ENCODE data around the gene KDM1B. TPM values are rescaled to one million over a fixed set of nuclear protein-coding genes. Genes with fewer than 3 reads are reported as not detected.

Gene KDM1B
- total RNA-seq, 1 donor from 2014 or later = 26.0 TPM

- no peak for DNase-seq
- H3K9me3 ChIP-seq = no peaks in the 10 kb centered on the region
- no peak overlapping the region for H3K4me3 ChIP-seq
- TF ChIP-seq, protein P1, sequence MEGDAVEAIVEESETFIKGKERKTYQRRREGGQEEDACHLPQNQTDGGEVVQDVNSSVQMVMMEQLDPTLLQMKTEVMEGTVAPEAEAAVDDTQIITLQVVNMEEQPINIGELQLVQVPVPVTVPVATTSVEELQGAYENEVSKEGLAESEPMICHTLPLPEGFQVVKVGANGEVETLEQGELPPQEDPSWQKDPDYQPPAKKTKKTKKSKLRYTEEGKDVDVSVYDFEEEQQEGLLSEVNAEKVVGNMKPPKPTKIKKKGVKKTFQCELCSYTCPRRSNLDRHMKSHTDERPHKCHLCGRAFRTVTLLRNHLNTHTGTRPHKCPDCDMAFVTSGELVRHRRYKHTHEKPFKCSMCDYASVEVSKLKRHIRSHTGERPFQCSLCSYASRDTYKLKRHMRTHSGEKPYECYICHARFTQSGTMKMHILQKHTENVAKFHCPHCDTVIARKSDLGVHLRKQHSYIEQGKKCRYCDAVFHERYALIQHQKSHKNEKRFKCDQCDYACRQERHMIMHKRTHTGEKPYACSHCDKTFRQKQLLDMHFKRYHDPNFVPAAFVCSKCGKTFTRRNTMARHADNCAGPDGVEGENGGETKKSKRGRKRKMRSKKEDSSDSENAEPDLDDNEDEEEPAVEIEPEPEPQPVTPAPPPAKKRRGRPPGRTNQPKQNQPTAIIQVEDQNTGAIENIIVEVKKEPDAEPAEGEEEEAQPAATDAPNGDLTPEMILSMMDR (IDR thresholded peaks at IDR 0.05) = no peak
- intact Hi-C loops (cut with DNase I) = no loop called here
- peaks cover 15% of the 10 kb centered on the region for H3K4me1 ChIP-seq
- H3K27ac ChIP-seq = no peak overlapping the region
- no peak for ATAC-seq
- H3K27me3 ChIP-seq (ENCODE audit: low read depth) = no peaks in the 10 kb centered on the region
- peaks cover 12% of the 10 kb centered on the region for H3K36me3 ChIP-seq
Measured at GRCh38 chr6:18183766-18184165, 28.5 kb downstream of the KDM1B start.

GRCh38 chr6:18185624-18186023 lies 30.4 kb downstream of the KDM1B start:
- peak; percentile 40 to 42 for ATAC-seq
- DNase-seq = no peak
- Histone ChIP-seq H3K4me1 (peaks cover 15% of the 10 kb centered on the region), H3K4me3 (no peak overlapping the region), H3K27me3 (ENCODE audit: low read depth) (no peaks in the 10 kb centered on the region), H3K36me3 (peaks cover 6% of the 10 kb centered on the region), H3K9me3 (no peaks in the 10 kb centered on the region), H3K27ac (no peak overlapping the region)
- TF ChIP-seq, protein P1 (IDR thresholded peaks at IDR 0.05) = no peak
- intact Hi-C loops (cut with DNase I) = no loop called here

DNA sequence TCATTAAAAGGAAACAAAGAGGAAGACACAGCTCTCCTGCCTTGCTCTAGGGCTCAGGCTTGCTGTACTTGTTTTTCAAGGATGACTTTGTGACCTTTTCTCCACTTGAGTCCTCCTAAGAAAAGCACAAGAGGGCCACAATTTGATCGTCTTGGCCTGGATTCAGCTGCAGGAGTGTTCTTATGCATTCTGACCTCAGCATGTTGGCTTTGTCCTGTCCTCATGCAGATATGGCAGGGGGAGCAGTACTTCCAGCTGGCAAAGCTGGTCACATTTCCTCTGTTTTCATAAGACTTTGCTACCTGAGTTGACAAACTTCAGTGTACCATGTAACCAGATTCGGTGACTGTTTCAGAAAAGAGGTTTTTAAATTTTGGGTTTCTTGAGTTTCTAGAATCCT lies 30.8 kb downstream of the KDM1B start:
- H3K4me1 ChIP-seq = peaks cover 15% of the 10 kb centered on the region
- ATAC-seq = peak; percentile 90 to 92

DNA sequence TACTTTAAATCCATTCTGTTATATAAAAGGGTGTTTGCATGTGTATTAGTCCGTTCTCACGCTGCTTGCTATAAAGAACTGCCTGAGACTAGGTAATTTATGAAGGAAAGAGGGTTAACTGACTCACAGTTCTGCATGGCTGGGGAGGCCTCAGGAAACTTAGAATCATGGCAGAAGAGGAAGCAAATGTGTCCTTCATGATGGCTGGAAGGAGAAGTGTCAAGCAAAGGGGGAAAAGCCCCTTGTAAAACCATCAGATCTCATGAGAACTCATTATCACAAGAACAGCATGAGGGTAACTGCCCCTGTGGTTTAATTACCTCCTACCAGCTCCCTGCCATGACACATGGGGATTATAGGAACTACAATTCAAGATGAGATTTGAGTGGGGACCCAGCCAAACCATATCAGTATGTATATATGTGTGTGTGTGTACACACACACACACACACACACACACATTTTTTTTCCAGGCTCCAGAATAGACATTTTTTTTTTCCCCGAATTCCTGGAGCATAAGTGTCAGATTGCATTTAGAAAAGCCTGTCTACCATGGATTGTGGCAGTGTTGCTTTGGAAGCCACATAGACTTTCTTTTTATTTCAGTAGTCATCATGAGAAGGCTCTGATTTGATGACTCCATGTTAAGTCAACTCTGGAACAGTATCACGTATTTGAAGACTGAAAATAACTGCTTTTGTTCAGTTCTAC lies 31.5 kb downstream of the KDM1B start:
- H3K27ac ChIP-seq = peak overlapping the region; percentile 43
- no peak for DNase-seq
- intact Hi-C loops (cut with DNase I) = no loop called here

More for the DNA sequence above, 30.8 kb downstream of the KDM1B start:
- H3K4me3 ChIP-seq = no peak overlapping the region
- H3K27ac ChIP-seq = peak overlapping the region; percentile 43
- H3K9me3 ChIP-seq = no peaks in the 10 kb centered on the region
- peaks cover 8% of the 10 kb centered on the region for H3K36me3 ChIP-seq
- TF ChIP-seq, protein P1 (IDR thresholded peaks at IDR 0.05) = no peak
- DNase-seq = peak; percentile 54
- intact Hi-C loops (cut with DNase I) = no loop called here
- H3K27me3 ChIP-seq (ENCODE audit: low read depth) = no peaks in the 10 kb centered on the region

DNA sequence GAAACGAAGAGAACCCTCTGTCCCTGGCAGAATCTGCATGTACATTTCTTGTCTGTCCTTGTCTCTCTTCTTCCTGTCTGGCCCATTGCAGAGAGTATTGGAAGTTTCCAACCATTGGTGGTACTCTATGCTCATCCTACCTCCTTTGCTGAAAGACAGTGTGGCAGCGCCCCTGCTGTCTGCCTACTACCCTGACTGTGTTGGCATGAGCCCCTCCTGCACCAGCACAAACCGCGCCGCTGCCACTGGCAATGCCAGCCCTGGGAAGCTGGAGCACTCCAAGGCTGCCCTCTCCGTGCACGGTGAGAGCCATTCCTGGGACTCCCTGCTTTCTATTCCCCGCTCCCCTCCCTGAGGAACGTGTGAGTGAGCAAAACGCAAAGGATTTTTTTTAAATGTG lies 32.5 kb downstream of the KDM1B start:
- H3K27me3 ChIP-seq (ENCODE audit: low read depth) = no peaks in the 10 kb centered on the region
- H3K4me3 ChIP-seq = no peak overlapping the region
- TF ChIP-seq, protein P1 (IDR thresholded peaks at IDR 0.05) = no peak
- H3K4me1 ChIP-seq = peaks cover 15% of the 10 kb centered on the region
- ATAC-seq (peak in 1 of 2 donors; percentile 22), DNase-seq (no peak)
- intact Hi-C loops (cut with DNase I) = no loop called here
- H3K36me3 ChIP-seq = peaks cover 15% of the 10 kb centered on the region
- no peaks in the 10 kb centered on the region for H3K9me3 ChIP-seq
- H3K27ac ChIP-seq = no peak overlapping the region

More for the DNA sequence above, 31.5 kb downstream of the KDM1B start:
- no peaks in the 10 kb centered on the region for H3K27me3 ChIP-seq (ENCODE audit: low read depth)
- H3K9me3 ChIP-seq = no peaks in the 10 kb centered on the region
- TF ChIP-seq, protein P1 (IDR thresholded peaks at IDR 0.05) = no peak
- ATAC-seq = peak in 1 of 2 donors; percentile 19
- peaks cover 15% of the 10 kb centered on the region for H3K4me1 ChIP-seq
- no peak overlapping the region for H3K4me3 ChIP-seq
- H3K36me3 ChIP-seq = peaks cover 15% of the 10 kb centered on the region

Measured in lower lobe of right lung (tissue), 2 donors.